Fibroblast of the conjunctiva (primary cell): ENCODE data around the gene AGPS.

Experiments
- DNase-seq: peaks from one replicate; pipeline ENCODE4 v3.0.0-alpha.2; 2010; ENCODE audit warnings: low read depth

Gene AGPS

GRCh38 chr2:177592397-177592796, 199.8 kb downstream of the AGPS start:
- DNase-seq = no peak

DNA sequence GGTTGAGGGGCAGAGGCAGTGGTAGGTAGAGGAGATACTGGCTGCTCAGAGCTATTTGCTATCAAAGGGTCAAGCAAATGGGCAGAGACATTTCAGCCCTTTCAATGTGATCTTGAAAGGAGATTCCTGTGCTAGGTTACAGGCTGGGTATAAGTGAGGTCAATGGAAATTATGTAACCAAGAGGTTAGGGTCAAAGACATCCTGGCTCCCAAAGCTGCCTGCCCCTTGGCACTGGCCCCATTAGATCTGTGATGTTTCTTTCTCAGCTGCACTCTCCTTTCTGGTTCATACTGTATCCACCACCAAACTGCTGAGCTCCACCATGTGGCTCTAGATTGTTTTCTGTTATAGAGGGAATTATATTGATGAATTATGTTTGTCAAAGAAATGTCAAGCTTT, 200.4 kb downstream of the AGPS start:
- DNase-seq = no peak

DNA sequence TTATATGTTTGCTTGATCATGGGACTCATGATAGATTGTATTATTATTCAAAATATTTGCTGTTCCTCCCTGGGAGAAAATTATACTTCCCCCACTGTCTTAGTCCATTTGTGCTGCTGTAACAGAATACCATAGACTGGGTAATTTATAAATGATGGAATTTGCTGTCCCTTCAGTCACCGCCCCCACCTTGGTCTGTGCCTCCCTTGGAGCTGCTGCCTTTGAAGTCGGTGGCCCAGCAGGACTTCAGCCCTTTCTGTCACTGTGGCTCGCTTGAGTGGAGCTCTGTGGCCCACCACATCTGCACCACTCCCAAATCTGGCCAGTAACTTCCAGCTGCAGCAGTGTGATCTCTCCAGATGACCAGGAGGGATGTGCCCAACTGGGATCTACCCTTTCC, 200.8 kb downstream of the AGPS start:
- no peak for DNase-seq
